GM21717 (cell line): ENCODE data around the gene STAMBPL1.

Experiments used
- ATAC-seq: cut with Tn5 transposase; IDR thresholded peaks from one replicate; pipeline ENCODE4 v1.9.1; 2021; ENCODE audit warnings: mild to moderate bottlenecking, moderate library complexity; ENCODE audit not compliant: unreplicated experiment

STAMBPL1 gene

DNA sequence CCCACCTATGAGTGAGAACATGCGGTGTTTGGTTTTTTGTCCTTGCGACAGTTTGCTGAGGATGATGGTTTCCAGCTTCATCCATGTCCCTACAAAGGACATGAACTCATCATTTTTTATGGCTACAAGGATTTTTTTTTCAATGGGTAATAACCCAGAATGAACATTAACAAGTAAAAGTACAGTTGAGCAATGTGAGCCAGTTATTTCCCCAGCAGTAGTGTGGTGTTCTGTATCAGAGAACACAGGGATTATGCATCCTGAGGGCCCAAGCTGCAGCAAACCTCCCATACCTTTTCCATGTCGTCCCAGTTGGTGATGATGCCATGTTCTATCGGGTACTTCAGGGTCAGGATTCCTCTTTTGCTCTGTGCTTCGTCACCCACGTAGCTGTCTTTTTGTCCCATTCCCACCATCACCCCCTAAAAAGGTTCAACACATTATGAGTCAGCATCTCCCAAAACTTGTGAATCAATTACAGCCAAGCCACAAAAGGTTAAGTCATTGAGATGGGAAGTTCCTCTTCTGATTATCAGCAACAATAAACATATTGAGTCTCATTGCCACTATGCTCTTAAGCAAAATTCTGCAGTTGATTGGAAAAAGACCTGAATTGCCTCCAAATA is 67.0 kb downstream of the STAMBPL1 start:
- ATAC-seq: no peak

DNA sequence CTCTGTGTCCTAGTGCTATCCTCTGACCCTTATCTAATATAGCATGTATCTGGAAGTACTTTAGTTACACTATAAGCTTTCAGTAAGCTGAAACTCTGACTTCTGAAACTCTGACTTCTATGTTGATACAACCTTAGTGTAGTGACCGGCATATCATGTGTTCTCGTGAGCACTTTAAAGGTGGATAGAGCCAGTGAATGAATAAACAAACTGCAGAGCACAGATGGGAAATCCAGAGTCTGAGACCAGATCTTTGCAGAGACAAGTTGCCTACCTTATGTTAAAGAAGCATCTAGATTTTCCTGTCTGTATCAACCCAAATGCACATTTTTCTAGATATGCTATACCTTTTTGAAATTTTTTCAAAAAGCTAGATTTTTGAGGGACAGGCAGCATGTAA is 69.0 kb downstream of the STAMBPL1 start:
- ATAC-seq: no peak

DNA sequence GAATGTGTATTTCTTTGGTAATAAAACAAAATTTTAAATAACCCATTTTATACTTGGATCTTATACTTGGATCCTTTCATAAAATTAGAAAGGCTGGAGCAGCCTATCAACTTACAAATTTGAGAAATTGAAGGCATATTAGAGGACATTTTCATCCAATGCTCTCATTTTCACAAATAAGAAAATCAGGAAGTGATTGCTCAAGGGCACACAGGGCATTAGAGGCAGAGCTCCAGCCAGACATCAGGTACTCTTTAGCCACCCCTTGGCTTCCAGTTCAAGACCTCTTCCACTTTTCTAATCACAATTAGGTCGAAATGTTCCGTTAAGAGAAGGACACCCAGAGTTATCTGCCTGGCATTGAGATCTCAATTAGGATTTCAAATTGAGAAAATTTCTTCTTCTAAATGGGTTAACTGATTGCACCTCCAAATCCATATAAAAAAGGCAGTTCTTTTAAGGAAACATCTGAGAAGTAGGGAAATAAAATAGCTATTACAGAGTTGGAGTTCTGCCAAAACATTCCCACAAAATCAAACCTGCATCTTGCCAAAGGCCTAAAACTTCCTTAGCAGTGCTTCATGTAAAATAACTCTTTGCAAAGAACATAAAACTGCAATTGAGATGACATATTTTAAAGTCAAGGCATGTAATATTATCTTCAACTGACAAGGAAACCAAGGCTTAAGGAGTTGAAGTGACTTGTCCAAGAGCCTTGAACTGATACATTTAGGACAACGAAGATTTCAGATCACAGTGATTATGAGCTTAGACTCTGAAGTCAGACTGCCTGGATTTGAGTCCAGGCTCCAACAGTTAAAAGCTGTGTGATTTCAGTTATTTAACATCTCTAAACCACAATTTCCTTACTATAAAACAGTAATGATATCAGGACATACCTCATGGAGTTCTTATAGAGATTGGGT is 70.1 kb downstream of the STAMBPL1 start:
- no peak for ATAC-seq

DNA sequence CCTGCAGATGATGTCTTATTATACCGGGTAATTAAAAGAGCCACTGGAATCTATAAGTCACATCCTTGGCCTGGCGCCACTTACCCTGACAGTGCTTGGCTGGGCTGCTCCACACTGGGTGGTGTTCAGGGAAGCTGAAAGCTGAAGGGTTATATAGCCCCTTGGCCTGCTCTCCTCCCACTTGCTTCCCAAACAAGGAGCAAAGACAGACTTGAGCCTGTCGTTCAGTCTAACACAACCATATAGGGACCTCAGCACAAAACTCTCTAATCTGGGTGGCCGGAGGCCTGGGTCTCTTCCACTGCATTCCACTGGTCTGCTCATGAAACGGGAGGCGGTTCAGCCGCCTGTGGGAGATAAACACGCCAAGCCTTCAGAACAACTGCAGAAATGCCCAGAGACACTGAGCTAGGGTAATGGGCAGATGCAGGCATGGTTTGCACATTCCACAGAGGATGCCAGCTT is 72.6 kb downstream of the STAMBPL1 start, which contains the start of gene ACTA2:
Gene ACTA2, minus strand, starts transcription at position 127 of the 465 bp plus-strand sequence. CDS start 3,843 bp downstream, outside the sequence.
- ATAC-seq: no peak

DNA sequence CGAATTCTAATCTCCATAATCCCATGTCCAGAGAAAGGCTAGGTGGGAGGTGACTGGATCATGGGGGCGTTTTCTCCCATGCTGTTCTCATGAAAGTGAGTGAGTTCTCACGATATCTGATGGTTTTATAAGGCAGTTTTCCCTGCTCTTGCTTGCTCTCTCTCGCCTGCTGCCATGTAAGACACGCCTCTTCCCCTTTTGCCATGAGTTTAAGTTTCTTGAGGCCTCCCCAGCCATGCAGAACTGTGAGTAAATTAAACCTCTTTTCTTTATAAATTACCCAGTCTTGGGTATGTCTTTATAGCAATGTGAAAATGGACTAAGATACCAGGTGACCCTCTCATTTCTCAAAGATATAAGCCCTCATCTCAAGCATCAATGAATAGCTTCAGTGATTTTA is 73.6 kb downstream of the STAMBPL1 start:
- no peak for ATAC-seq

DNA sequence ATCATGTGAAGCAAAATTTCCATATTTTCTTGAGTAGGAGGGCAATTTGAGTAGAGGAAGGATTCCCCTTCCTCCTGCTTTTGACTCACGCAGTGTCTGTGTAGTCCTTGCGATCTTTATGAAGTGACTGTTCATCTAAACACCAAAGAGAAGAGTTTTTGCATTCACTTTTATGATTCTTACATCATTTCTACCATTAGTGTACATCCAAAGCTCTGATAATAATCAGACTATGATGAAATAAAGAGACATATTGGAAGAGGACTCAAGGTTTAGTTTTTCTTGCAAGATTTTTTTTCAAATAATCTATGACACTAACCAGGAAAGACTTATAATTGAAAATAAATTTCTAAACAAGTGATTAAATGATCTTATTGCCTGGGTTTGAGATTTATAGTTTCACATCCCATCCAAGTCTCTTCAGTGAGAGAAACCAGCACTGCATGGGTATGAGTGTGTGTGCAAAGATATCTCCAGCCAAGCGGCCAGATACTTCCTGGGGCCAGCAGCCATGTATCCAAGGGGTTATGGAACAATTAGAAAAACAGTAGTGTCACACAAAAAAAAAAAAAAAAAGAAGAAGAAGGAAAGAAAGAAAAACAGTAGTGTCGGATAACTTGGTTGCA is 74.5 kb downstream of the STAMBPL1 start:
- ATAC-seq: no peak

DNA sequence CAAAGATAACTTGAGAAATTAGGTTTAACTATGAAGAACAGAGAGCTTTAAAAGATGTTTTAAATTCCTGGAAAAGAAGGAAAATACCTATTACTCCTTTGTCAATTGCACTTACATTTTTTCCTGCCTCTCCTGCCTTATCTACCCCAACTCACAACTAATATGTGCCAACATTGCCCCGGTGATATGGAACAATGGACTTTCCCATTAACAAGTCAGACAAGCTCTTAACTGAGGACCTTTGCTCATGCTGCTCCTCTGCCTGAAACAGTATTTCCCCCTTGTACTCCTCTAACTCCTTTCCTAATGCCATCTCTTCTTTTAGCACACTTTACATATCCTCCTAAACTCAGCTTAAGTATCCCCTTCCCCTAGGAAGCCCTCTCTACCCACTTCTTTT is 77.3 kb downstream of the STAMBPL1 start:
- ATAC-seq: no peak

DNA sequence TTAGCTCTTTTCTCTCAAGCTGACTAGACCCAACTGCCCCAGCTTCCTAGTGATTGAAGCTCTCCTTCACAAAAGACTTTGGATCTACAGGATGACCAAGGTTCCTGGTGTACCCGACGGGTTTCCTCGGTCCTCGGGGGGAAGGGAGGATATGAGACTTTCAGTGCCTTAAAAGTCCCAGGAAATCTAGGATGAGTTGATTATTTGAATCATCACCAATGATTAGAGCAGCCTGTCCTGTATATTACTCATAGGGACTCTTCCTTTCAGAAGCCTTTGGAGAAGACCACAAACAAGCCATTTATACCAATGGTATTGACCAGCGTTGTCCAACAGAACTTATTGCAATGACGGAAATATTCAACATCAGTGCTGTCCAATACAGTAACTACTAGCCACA is 78.7 kb downstream of the STAMBPL1 start:
- ATAC-seq: no peak

DNA sequence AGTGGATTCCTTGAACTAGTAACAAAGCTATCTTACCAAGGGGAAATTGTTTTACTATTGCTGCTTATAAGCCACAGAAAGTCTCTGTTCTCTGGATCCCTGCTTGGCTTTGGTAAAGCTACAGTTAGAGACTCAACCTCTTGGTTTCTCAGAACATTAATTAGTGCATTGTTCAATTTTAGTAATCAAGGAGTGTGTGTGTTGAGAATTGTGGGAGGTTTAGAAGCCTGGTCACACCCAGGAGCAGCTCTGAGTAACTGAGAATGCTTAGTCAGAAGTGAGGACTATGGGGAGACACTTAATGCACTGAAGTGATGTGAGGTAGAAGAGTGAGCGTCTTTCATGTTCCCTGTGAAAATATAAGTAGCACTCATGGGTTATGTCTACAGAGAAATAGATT is 80.8 kb downstream of the STAMBPL1 start:
- no peak for ATAC-seq

DNA sequence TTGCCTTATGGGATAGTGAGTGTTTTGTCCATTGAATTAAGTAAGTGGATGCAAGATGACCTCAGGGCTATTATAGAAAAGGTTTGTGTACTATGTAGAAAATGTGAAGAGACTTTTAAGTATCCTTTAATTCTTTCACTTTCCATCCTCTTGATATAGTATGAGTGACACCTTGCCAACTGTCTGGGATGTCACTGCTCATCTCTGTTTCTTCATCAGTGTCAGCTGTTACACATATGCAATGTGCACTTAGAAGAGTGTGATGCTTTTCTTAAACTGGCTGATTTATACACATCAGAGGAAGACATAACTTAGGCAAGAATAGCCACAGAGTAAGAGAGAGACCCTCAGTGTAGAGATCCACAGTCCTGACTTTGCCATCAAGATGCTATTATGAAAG is 81.2 kb downstream of the STAMBPL1 start:
- ATAC-seq: no peak

DNA sequence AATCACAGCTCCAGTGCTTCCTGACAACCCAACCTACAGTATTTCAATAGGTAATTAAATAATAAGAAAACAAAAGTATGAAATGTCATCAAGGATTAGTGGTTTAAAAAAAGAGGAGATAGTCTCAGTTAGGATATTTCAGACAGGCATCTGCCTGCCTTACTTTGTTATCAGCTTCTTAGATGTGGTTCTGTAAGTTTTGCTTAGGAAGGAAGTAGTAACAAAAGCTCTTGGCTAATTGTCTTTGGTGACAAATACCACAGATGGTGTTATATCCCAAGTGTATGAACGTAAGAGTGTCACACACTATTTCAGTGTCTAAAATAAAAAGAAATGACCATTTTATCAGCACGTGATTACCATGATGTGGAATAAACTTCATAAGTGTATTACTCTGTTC is 82.3 kb downstream of the STAMBPL1 start:
- no peak for ATAC-seq

DNA sequence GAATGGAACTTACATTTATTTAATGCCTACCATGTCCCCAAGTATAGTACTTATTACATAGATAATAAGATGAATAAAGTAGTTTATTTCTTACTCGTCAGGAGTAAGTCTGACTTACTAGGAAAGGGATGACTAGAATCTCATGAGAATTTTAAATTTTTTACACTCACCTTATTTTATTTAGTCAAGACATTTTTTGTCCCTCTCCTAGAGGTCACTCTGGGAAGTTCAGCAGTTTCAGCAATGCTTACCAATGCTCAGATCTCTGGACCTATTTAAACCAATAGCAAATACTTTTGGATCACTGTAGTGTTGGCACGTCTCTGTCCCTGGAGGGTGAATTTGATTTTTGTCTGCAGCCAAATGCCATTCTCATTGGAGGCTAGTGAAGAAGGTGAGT is 83.3 kb downstream of the STAMBPL1 start:
- ATAC-seq: no peak

DNA sequence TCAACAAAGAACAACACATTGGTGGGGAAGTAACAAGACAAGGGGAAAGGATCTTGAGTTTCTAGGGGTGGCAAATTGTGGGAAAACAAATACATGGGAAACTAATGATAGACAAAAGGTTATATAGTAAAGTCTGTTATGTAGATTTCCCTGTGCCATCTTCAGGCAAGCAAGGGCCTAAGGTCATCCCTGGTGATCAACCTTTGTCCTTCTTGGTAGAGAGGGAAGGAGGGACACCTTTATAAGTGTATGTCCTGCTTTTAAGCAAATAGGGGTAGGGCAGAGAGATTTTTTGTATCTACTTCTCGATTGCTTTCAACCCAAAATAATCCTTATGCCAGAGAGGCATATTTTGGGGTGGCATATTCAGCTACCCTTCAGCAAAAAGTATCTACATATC is 84.3 kb downstream of the STAMBPL1 start:
- ATAC-seq: no peak

DNA sequence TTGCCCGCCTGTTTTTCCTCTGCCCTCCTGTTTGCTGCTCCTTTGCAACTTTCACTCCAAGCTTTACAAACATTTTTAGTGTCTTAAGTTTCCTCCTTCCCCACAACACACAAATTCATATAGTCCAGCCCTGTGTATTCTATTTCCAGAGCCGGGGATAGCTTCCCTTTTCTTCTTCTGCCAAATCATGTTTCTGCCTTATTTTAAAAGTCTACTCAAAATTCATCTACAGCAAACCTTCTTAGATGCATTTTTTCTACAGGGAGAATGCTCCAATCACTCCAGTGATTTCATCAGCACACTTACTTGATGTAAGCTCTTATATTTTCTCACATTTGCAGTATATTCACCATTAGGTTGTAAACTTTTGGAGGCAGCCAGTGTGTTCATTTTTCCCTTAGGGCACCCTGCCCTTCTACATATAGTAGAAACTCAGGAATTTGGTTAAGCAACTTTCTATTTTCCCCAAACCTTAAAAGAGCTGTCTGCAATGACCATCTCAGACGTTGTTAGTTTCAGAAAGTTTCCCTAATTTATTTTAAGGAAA is 84.9 kb downstream of the STAMBPL1 start:
- ATAC-seq: no peak

DNA sequence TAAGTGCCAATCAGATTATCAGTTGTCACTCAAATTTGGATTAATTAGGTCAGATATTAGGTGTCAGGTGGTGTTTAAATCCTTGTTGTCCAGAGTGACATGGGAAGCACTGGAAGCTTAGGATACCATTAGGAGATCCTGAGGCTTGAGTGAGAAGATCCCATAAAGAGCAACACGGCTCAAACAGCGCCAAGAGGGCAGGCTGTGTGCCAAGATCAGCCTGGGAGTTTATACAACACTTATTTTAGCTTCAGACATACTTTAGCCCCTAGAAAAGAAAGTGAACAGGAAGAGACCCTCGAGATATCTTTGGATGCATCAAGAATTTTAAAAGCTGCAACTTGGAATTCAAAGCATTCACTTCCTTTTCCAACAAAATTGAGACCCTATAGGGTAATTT is 86.8 kb downstream of the STAMBPL1 start:
- ATAC-seq: no peak

DNA sequence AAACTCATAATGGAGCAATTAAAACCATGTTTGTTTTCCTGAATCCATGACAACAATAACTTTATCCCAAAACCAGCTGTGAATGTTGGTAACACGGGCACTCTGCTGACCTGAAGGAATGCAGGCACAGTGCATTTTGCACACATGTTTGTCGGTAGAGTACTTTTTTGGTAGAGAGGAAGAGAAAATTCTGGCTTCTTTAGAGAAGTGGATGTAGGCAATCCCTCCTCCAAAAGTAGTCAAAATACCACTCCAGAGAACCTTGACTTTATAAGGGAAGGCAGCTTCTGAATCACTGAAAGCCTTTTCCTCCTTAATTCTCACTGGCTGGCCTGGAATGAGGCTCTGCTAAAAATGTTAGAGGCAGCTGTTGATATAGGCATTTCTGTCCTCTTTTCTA is 88.3 kb downstream of the STAMBPL1 start:
- no peak for ATAC-seq

DNA sequence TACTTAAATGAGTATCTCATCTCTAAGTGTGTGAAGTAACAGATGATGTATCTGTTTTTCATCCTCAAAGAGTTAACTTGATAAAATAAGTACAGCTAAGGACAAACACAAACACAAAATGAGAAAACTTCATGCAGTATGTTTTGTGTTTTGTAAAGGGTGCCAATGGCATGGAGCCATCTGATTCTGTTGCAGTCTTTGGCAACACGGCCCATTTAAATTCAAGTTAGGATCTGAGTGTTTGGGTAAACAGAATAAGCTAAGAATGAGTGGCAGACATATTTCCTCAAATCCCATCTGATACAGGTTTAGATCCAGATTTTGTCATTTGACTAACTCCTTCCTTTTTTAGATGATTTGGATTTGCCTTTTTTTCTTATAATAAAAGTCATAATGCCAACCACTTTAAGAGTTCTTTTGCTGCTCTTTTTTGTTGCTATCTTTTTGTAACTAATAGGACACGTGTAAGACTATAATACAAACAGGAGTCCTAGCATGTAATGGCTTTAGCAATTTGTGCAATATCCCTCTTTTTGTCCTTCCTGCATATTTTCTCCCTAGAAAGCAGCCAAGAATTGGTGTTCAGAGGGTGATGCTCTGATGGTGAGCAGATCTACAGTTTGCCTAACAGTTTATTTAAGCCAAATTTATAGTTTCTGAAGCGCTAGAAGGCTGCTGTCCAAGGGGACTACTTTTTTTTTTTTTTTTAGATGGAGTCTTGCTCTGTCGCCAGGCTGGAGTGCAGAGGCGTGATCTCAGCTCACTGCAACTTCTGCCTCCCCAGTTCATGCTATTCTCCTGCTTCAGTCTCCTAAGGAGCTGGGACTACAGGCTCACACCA is 91.4 kb downstream of the STAMBPL1 start:
- ATAC-seq: no peak
